Choroid plexus epithelial cell (primary cell): ENCODE results near the gene P2RY6.

Source experiments
- DNase-seq: peaks from one replicate; pipeline ENCODE4 v3.0.0-alpha.2; 2010; ENCODE audit warnings: low read depth
- H3K4me3 ChIP-seq: 2 replicates; pipeline ENCODE4 v1.5.1; 2011; ENCODE audit warnings: low read depth, mild to moderate bottlenecking, control low read depth, low read length, moderate library complexity
- CTCF ChIP-seq: conservative IDR thresholded peaks from 2 replicates; pipeline ENCODE4 v1.5.1; 2011; ENCODE audit warnings: low read depth, mild to moderate bottlenecking, control low read depth, inconsistent platforms, low read length, moderate library complexity

Gene P2RY6

GRCh38 chr11:73320763-73321603 is 48.8 kb downstream of the P2RY6 start:
- peak; percentile 61 for DNase-seq
- TF ChIP-seq CTCF, result no peak
- H3K4me3 ChIP-seq, result no peak overlapping the region

- H3K4me3 ChIP-seq, result no peak overlapping the region
- DNase-seq, result peak; percentile 84
- no peak for TF ChIP-seq CTCF
These were observed 49.7 kb downstream of the P2RY6 start for GRCh38 chr11:73321604-73322381.

GRCh38 chr11:73322382-73323306 is 50.5 kb downstream of the P2RY6 start:
- TF ChIP-seq CTCF, result no peak
- H3K4me3 ChIP-seq, result no peak overlapping the region
- DNase-seq, result peak; percentile 83

GRCh38 chr11:73323464-73323863 is 51.3 kb downstream of the P2RY6 start:
- H3K4me3 ChIP-seq, result no peak overlapping the region
- DNase-seq, result peak; percentile 47
- no peak for TF ChIP-seq CTCF

GRCh38 chr11:73324116-73324515 is 52.0 kb downstream of the P2RY6 start:
- no peak for TF ChIP-seq CTCF
- DNase-seq, result no peak
- no peak overlapping the region for H3K4me3 ChIP-seq

- TF ChIP-seq CTCF, result no peak
- no peak for DNase-seq
- H3K4me3 ChIP-seq, result no peak overlapping the region
These were observed 52.5 kb downstream of the P2RY6 start for GRCh38 chr11:73324665-73325035.
